Stomach (tissue), 4 donors: Measurements from ENCODE around the gene ZNF25.

Experiments
- EP300 ChIP-seq: sonication (generic); formaldehyde crosslinking; IDR thresholded peaks from one replicate; pipeline ENCODE4 v1.6.1; 2017; ENCODE audit warnings: antibody characterized with exemption
- POLR2A ChIP-seq, 4 donors: fragments of 450-650 bp; IDR thresholded peaks; one replicate each; pipeline ENCODE4 v1.6.1; 2016; ENCODE audit warnings: antibody characterized with exemption in 4 of 4, control low read depth in 2 of 4, mild to moderate bottlenecking in 1 of 4, moderate library complexity in 1 of 4
- POLR2AphosphoS5 ChIP-seq, 3 donors: sonication (generic); formaldehyde crosslinking; IDR thresholded peaks; one replicate each; pipeline ENCODE4 v1.6.1; 2016; ENCODE audit warnings: antibody characterized with exemption in 3 of 3
- TF ChIP-seq, protein P1 (sequence below), 7 experiments: fragments of 450-650 bp in 4 of 7; fragments of 200-600 bp in 3 of 7; sonication (generic) in 3 of 7; IDR thresholded peaks; one replicate each; pipeline ENCODE4 v1.5.1; 2016 to 2019; ENCODE audit warnings: antibody characterized with exemption in 7 of 7, control low read depth in 2 of 7, mild to moderate bottlenecking in 1 of 7

- no peak for TF ChIP-seq POLR2AphosphoS5 (IDR thresholded peaks at IDR 0.05)
- TF ChIP-seq, protein P1, sequence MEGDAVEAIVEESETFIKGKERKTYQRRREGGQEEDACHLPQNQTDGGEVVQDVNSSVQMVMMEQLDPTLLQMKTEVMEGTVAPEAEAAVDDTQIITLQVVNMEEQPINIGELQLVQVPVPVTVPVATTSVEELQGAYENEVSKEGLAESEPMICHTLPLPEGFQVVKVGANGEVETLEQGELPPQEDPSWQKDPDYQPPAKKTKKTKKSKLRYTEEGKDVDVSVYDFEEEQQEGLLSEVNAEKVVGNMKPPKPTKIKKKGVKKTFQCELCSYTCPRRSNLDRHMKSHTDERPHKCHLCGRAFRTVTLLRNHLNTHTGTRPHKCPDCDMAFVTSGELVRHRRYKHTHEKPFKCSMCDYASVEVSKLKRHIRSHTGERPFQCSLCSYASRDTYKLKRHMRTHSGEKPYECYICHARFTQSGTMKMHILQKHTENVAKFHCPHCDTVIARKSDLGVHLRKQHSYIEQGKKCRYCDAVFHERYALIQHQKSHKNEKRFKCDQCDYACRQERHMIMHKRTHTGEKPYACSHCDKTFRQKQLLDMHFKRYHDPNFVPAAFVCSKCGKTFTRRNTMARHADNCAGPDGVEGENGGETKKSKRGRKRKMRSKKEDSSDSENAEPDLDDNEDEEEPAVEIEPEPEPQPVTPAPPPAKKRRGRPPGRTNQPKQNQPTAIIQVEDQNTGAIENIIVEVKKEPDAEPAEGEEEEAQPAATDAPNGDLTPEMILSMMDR (IDR thresholded peaks at IDR 0.05) = no peak
- no peak for TF ChIP-seq EP300
- TF ChIP-seq POLR2A (IDR thresholded peaks at IDR 0.05) = no peak
These were observed 4.1 kb downstream of the ZNF25 start for GRCh38 chr10:37972396-37972795.
